Fibroblast of skin of left biceps (primary cell): ENCODE results near the gene CNTN4.
"Not testable (repeated sequence)": the region's sequence is repeated elsewhere in the genome, so short reads cannot be mapped to it uniquely, and the experiment has no call there.

Source experiments
- DNase-seq, 2 experiments: peaks; one replicate each; pipeline ENCODE4 v3.0.0-alpha.2; 2013; ENCODE audit warnings: low read depth in 2 of 2

CNTN4 gene

GRCh38 chr3:2790266-2790815 lies 691.7 kb downstream of the CNTN4 start:
- no peak for DNase-seq

- no peak for DNase-seq
Observed at GRCh38 chr3:2792432-2792831, 693.8 kb downstream of the CNTN4 start.

GRCh38 chr3:2793987-2794386 lies 695.3 kb downstream of the CNTN4 start:
- no peak for DNase-seq

GRCh38 chr3:2802429-2802828 lies 703.8 kb downstream of the CNTN4 start:
- no peak for DNase-seq

- no peak for DNase-seq
Observed at GRCh38 chr3:2807514-2807913, 708.8 kb downstream of the CNTN4 start.

- DNase-seq = no peak
Observed at GRCh38 chr3:2810723-2811122, 712.1 kb downstream of the CNTN4 start.

GRCh38 chr3:2819571-2819970 lies 720.9 kb downstream of the CNTN4 start:
- DNase-seq = no peak

- not testable (repeated sequence) for DNase-seq
Observed at GRCh38 chr3:2820982-2821381, 722.3 kb downstream of the CNTN4 start.

- no peak for DNase-seq
Observed at GRCh38 chr3:2822611-2823010, 723.9 kb downstream of the CNTN4 start.

- DNase-seq = peak; percentile 31 to 36
Observed at GRCh38 chr3:2823031-2823430, 724.4 kb downstream of the CNTN4 start.

- DNase-seq = no peak
Observed at GRCh38 chr3:2823437-2824211, 725.0 kb downstream of the CNTN4 start.

GRCh38 chr3:2826036-2826435 lies 727.4 kb downstream of the CNTN4 start:
- no peak for DNase-seq

- no peak for DNase-seq
Observed at GRCh38 chr3:2826453-2826852, 727.8 kb downstream of the CNTN4 start.

GRCh38 chr3:2837239-2837638 lies 738.6 kb downstream of the CNTN4 start:
- DNase-seq = no peak

GRCh38 chr3:2837910-2838309 lies 739.2 kb downstream of the CNTN4 start:
- no peak for DNase-seq

- DNase-seq = no peak
Observed at GRCh38 chr3:2838546-2839157, 740.0 kb downstream of the CNTN4 start.

GRCh38 chr3:2839876-2840275 lies 741.2 kb downstream of the CNTN4 start:
- DNase-seq = no peak

- no peak for DNase-seq
Observed at GRCh38 chr3:2847062-2847841, 748.6 kb downstream of the CNTN4 start.

GRCh38 chr3:2849092-2849491 lies 750.4 kb downstream of the CNTN4 start:
- no peak for DNase-seq

- DNase-seq = no peak
Observed at GRCh38 chr3:2850701-2851100, 752.0 kb downstream of the CNTN4 start.

- DNase-seq = no peak
Observed at GRCh38 chr3:2851361-2851760, 752.7 kb downstream of the CNTN4 start.

GRCh38 chr3:2851835-2852234 lies 753.2 kb downstream of the CNTN4 start:
- no peak for DNase-seq
